GM23338 (cell line): ENCODE data around the gene PVR.

Source experiments
- CREB1 ChIP-seq: fragments of 250-450 bp; sonication (Bioruptor Pico); IDR thresholded peaks from 2 replicates; pipeline ENCODE4 v1.5.0; 2020; ENCODE audit warnings: low read depth, mild to moderate bottlenecking, moderate library complexity
- ETS1 ChIP-seq: IDR thresholded peaks from 2 replicates; pipeline ENCODE4 v1.6.1; 2016; ENCODE audit warnings: antibody characterized with exemption
- EZH2 ChIP-seq: fragments of 200-600 bp; sonication (generic); IDR thresholded peaks from one replicate; pipeline ENCODE4 v1.8.0; 2017; ENCODE audit warnings: antibody characterized with exemption, mild to moderate bottlenecking, low read depth; ENCODE audit not compliant: unreplicated experiment
- EZH2phosphoT487 ChIP-seq: fragments of 200-600 bp; sonication (generic); IDR thresholded peaks from one replicate; pipeline ENCODE4 v1.8.1; 2018; ENCODE audit warnings: antibody characterized with exemption; ENCODE audit not compliant: unreplicated experiment
- JUNB ChIP-seq: IDR thresholded peaks from one replicate; pipeline ENCODE4 v1.6.1; 2016; ENCODE audit warnings: antibody characterized with exemption; ENCODE audit not compliant: unreplicated experiment
- NANOG ChIP-seq: IDR thresholded peaks from 2 replicates; pipeline ENCODE4 v1.6.1; 2016; ENCODE audit warnings: antibody characterized with exemption, borderline replicate concordance
- POLR2AphosphoS5 ChIP-seq: IDR thresholded peaks from 2 replicates; pipeline ENCODE4 v1.6.1; 2016; ENCODE audit warnings: antibody characterized with exemption, low read depth
- ZNF114 ChIP-seq: fragments of 250-450 bp; sonication (Bioruptor Pico); IDR thresholded peaks from 2 replicates; pipeline ENCODE4 v1.5.0; 2020; ENCODE audit warnings: mild to moderate bottlenecking, moderate library complexity
- TF ChIP-seq, protein P1 (sequence below), 2 experiments: fragments of 200-600 bp in 1 of 2; sonication (generic) in 1 of 2; conservative IDR thresholded peaks; 2 replicates each; pipeline versions ENCODE4 v1.5.1 to v1.6.1; 2016 to 2017; ENCODE audit warnings: antibody characterized with exemption in 2 of 2, low read depth in 2 of 2, mild to moderate bottlenecking in 2 of 2, moderate library complexity in 1 of 2
- TF ChIP-seq, protein P2 (sequence below): IDR thresholded peaks from one replicate; pipeline ENCODE4 v1.6.1; 2018; ENCODE audit warnings: antibody characterized with exemption; ENCODE audit not compliant: unreplicated experiment

- TF ChIP-seq, protein P1, sequence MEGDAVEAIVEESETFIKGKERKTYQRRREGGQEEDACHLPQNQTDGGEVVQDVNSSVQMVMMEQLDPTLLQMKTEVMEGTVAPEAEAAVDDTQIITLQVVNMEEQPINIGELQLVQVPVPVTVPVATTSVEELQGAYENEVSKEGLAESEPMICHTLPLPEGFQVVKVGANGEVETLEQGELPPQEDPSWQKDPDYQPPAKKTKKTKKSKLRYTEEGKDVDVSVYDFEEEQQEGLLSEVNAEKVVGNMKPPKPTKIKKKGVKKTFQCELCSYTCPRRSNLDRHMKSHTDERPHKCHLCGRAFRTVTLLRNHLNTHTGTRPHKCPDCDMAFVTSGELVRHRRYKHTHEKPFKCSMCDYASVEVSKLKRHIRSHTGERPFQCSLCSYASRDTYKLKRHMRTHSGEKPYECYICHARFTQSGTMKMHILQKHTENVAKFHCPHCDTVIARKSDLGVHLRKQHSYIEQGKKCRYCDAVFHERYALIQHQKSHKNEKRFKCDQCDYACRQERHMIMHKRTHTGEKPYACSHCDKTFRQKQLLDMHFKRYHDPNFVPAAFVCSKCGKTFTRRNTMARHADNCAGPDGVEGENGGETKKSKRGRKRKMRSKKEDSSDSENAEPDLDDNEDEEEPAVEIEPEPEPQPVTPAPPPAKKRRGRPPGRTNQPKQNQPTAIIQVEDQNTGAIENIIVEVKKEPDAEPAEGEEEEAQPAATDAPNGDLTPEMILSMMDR (conservative IDR thresholded peaks at IDR 0.05; ENCODE audit: low read depth in 2 of 2): no peak
- TF ChIP-seq JUNB (no peak), POLR2AphosphoS5 (no peak), EZH2phosphoT487 (no peak), CREB1 (CRISPR knock-in tag) (no peak), EZH2 (no peak), NANOG (no peak), ETS1 (no peak), ZNF114 (no peak)
- TF ChIP-seq, protein P2, sequence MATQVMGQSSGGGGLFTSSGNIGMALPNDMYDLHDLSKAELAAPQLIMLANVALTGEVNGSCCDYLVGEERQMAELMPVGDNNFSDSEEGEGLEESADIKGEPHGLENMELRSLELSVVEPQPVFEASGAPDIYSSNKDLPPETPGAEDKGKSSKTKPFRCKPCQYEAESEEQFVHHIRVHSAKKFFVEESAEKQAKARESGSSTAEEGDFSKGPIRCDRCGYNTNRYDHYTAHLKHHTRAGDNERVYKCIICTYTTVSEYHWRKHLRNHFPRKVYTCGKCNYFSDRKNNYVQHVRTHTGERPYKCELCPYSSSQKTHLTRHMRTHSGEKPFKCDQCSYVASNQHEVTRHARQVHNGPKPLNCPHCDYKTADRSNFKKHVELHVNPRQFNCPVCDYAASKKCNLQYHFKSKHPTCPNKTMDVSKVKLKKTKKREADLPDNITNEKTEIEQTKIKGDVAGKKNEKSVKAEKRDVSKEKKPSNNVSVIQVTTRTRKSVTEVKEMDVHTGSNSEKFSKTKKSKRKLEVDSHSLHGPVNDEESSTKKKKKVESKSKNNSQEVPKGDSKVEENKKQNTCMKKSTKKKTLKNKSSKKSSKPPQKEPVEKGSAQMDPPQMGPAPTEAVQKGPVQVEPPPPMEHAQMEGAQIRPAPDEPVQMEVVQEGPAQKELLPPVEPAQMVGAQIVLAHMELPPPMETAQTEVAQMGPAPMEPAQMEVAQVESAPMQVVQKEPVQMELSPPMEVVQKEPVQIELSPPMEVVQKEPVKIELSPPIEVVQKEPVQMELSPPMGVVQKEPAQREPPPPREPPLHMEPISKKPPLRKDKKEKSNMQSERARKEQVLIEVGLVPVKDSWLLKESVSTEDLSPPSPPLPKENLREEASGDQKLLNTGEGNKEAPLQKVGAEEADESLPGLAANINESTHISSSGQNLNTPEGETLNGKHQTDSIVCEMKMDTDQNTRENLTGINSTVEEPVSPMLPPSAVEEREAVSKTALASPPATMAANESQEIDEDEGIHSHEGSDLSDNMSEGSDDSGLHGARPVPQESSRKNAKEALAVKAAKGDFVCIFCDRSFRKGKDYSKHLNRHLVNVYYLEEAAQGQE: no peak
Observed at GRCh38 chr19:44705502-44706010, 61.8 kb downstream of the PVR start.
